Spleen (tissue), 7 donors: ENCODE results near the gene ZNF474.

Source experiments
- POLR2AphosphoS5 ChIP-seq, 3 donors: sonication (generic); formaldehyde crosslinking; IDR thresholded peaks; one replicate each; pipeline ENCODE4 v1.5.1; 2017; ENCODE audit warnings: antibody characterized with exemption in 3 of 3
- TF ChIP-seq, protein P1 (sequence below), 11 experiments: fragments of 200-600 bp in 7 of 11; fragments of 450-650 bp in 4 of 11; sonication (generic) in 4 of 11; IDR thresholded peaks in 8 of 11; conservative IDR thresholded peaks in 3 of 11; 1 replicate in 7 of 11; 2 replicates in 4 of 11; pipeline versions ENCODE4 v1.4.0 to v1.8.0; 2016 to 2021; ENCODE audit warnings: antibody characterized with exemption in 11 of 11, inconsistent platforms in 4 of 11, mild to moderate bottlenecking in 1 of 11
- donor health status: DM: no; HTN: no; CAD: no; lungs with moderate emphysema.
- donor health status: DM: no; HTN: no; CAD: no.
- donor health status: DM: no; HTN: no; CAD: no.

DNA sequence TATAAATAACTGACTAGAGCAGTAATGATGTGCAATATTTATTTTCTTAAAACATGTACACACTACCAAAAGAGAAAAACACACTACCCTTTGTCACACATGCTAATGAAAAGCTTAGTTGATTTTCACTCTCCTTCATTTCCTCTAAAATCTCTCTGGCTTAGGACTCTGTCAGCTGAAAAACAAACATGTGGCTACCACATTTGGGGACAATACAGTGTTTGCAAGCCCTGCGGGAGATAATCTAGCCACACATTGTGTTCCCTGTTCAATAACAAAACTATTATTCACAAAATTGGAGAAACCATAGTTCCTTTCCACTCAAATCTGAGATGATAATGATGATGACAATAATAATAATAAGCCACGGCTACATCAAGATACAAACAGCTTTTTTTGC is 47.8 kb upstream of the ZNF474 start:
- TF ChIP-seq, protein P1, sequence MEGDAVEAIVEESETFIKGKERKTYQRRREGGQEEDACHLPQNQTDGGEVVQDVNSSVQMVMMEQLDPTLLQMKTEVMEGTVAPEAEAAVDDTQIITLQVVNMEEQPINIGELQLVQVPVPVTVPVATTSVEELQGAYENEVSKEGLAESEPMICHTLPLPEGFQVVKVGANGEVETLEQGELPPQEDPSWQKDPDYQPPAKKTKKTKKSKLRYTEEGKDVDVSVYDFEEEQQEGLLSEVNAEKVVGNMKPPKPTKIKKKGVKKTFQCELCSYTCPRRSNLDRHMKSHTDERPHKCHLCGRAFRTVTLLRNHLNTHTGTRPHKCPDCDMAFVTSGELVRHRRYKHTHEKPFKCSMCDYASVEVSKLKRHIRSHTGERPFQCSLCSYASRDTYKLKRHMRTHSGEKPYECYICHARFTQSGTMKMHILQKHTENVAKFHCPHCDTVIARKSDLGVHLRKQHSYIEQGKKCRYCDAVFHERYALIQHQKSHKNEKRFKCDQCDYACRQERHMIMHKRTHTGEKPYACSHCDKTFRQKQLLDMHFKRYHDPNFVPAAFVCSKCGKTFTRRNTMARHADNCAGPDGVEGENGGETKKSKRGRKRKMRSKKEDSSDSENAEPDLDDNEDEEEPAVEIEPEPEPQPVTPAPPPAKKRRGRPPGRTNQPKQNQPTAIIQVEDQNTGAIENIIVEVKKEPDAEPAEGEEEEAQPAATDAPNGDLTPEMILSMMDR (IDR thresholded peaks at IDR 0.05 in 8 of 11, conservative IDR thresholded peaks at IDR 0.05 in 3 of 11): no peak
- TF ChIP-seq POLR2AphosphoS5 (IDR thresholded peaks at IDR 0.05): no peak
